Activated naive CD4-positive, alpha-beta T cell treated with anti-CD3 and anti-CD28 coated beads, Interleukin-2, amount 50 U/mL, for 24 hours (primary cell): Measurements from ENCODE around the gene DYRK1A.

Experiments used
- H3K27ac Mint-ChIP-seq: one replicate; pipeline ENCODE4 v1.8.0; 2021; ENCODE audit warnings: mild to moderate bottlenecking, mixed read lengths
- H3K27me3 Mint-ChIP-seq: one replicate; pipeline ENCODE4 v1.8.0; 2021; ENCODE audit warnings: mixed read lengths
- H3K36me3 Mint-ChIP-seq: one replicate; pipeline ENCODE4 v1.8.0; 2021; ENCODE audit warnings: mixed read lengths
- H3K4me1 Mint-ChIP-seq: one replicate; pipeline ENCODE4 v1.8.0; 2021; ENCODE audit warnings: mixed read lengths
- H3K4me3 Mint-ChIP-seq: one replicate; pipeline ENCODE4 v1.8.0; 2021; ENCODE audit warnings: mild to moderate bottlenecking, mixed read lengths
- H3K9me3 Mint-ChIP-seq: one replicate; pipeline ENCODE4 v1.8.0; 2021; ENCODE audit warnings: mixed read lengths

DYRK1A gene

GRCh38 chr21:37568916-37569315 lies 202.3 kb downstream of the DYRK1A start:
- no peaks in the 10 kb centered on the region for H3K27me3 Mint-ChIP-seq
- no peak overlapping the region for H3K27ac Mint-ChIP-seq
- no peaks in the 10 kb centered on the region for H3K9me3 Mint-ChIP-seq
- no peak overlapping the region for H3K4me3 Mint-ChIP-seq
- peaks cover 22% of the 10 kb centered on the region for H3K4me1 Mint-ChIP-seq
- H3K36me3 Mint-ChIP-seq: no peaks in the 10 kb centered on the region

- no peak overlapping the region for H3K27ac Mint-ChIP-seq
- no peaks in the 10 kb centered on the region for H3K9me3 Mint-ChIP-seq
- H3K36me3 Mint-ChIP-seq: peaks cover 1% of the 10 kb centered on the region
- no peak overlapping the region for H3K4me3 Mint-ChIP-seq
- no peaks in the 10 kb centered on the region for H3K4me1 Mint-ChIP-seq
- no peaks in the 10 kb centered on the region for H3K27me3 Mint-ChIP-seq
Measured at GRCh38 chr21:37571442-37571841, 204.9 kb downstream of the DYRK1A start.

GRCh38 chr21:37574316-37574715 lies 207.7 kb downstream of the DYRK1A start:
- H3K4me1 Mint-ChIP-seq: no peaks in the 10 kb centered on the region
- no peak overlapping the region for H3K4me3 Mint-ChIP-seq
- peaks cover 6% of the 10 kb centered on the region for H3K9me3 Mint-ChIP-seq
- H3K27ac Mint-ChIP-seq: peak overlapping the region; percentile 43
- no peaks in the 10 kb centered on the region for H3K27me3 Mint-ChIP-seq
- peaks cover 1% of the 10 kb centered on the region for H3K36me3 Mint-ChIP-seq

GRCh38 chr21:37574751-37575150 lies 208.2 kb downstream of the DYRK1A start:
- H3K27ac Mint-ChIP-seq: peak overlapping the region; percentile 43

GRCh38 chr21:37575580-37575979 lies 209.0 kb downstream of the DYRK1A start:
- H3K4me1 Mint-ChIP-seq: no peaks in the 10 kb centered on the region
- peaks cover 6% of the 10 kb centered on the region for H3K9me3 Mint-ChIP-seq
- H3K4me3 Mint-ChIP-seq: no peak overlapping the region
- H3K27me3 Mint-ChIP-seq: no peaks in the 10 kb centered on the region
- H3K27ac Mint-ChIP-seq: peak overlapping the region; percentile 46
- peaks cover 1% of the 10 kb centered on the region for H3K36me3 Mint-ChIP-seq

More at GRCh38 chr21:37574751-37575150, 208.2 kb downstream of the DYRK1A start:
- H3K36me3 Mint-ChIP-seq: peaks cover 1% of the 10 kb centered on the region
- H3K4me1 Mint-ChIP-seq: no peaks in the 10 kb centered on the region
- H3K4me3 Mint-ChIP-seq: no peak overlapping the region
- H3K27me3 Mint-ChIP-seq: no peaks in the 10 kb centered on the region
- peaks cover 6% of the 10 kb centered on the region for H3K9me3 Mint-ChIP-seq
